Measurements from ENCODE around the gene SUSD4. TPM values are rescaled to one million over a fixed set of nuclear protein-coding genes. Genes with fewer than 3 reads are reported as not detected.

SUSD4 gene
- total and polyA plus RNA-seq, 2 donors (not counting 3 experiments of a cell fraction or from before 2014, with no cell fraction given), result not detected

DNA sequence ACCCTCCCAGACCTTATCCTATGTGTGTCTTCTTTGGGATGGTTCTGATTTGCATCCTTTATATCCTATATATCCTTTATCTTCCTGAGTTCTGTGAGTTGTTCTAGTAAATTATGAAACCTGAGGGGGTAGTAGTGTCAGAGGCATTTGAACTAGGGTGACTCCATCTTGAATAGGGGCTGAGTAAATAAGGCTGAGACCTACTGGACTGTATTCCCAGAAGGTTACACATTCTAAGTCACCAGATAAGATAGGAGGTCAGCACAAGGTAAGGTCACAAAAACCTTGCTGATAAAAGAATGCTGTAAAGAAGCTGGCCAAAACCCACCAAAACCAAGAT is 50.6 kb downstream of the SUSD4 start:
- Histone ChIP-seq H3K27ac (ENCODE audit: insufficient read depth, low read depth, low read length) (no peak overlapping the region), H3K4me1 (ENCODE audit: control insufficient read depth, extremely low read depth, insufficient read depth, low read length) (no peaks in the 10 kb centered on the region), H2AFZ (ENCODE audit: low read depth, low read length) (no peak overlapping the region), H3K79me2 (ENCODE audit: control insufficient read depth, insufficient read depth, low read length) (no peaks in the 10 kb centered on the region), H3K9me1 (replicated peaks; ENCODE audit: control insufficient read depth, extremely low read depth, insufficient read depth, low read length) (no peaks in the 10 kb centered on the region), H4K20me1 (replicated peaks; ENCODE audit: control insufficient read depth, extremely low read depth, insufficient read depth, low read length) (no peaks in the 10 kb centered on the region), H3K9me3 (replicated peaks; ENCODE audit: control insufficient read depth, insufficient read depth, low read length) (no peaks in the 10 kb centered on the region), H3K9ac (replicated peaks; ENCODE audit: extremely low read depth, insufficient read depth, low read length) (no peak overlapping the region), H3K4me3 (replicated peaks in 1 of 3; ENCODE audit: insufficient read depth in 1 of 3, low read depth in 1 of 3, low read length in 3 of 3) (no peak overlapping the region), H3K36me3 (ENCODE audit: control insufficient read depth in 2 of 2, extremely low read depth in 1 of 2, insufficient read depth in 2 of 2, low read length in 2 of 2) (no peaks in the 10 kb centered on the region), H3K4me2 (ENCODE audit: insufficient read depth, low read length) (no peak overlapping the region), H3K27me3 (ENCODE audit: control insufficient read depth in 2 of 2, insufficient read depth in 2 of 2, low read length in 2 of 2) (no peaks in the 10 kb centered on the region)
- DNase-seq (ENCODE audit: low read depth, low spot score) (no peak), FAIRE-seq (no peak)
- TF ChIP-seq MYC (IDR thresholded peaks at IDR 0.05; ENCODE audit: low read depth, low read length), result no peak
- TF ChIP-seq EZH2 (IDR thresholded peaks at IDR 0.05; ENCODE audit: borderline replicate concordance, low read depth, low read length, severe bottlenecking), result no peak
- TF ChIP-seq, protein P1, sequence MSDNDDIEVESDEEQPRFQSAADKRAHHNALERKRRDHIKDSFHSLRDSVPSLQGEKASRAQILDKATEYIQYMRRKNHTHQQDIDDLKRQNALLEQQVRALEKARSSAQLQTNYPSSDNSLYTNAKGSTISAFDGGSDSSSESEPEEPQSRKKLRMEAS (IDR thresholded peaks at IDR 0.05; ENCODE audit: insufficient read depth, insufficient read length), result no peak
- ChIA-PET CTCF (no interaction called here), POLR2A (no interaction called here)
- intact Hi-C loops (cut with micrococcal nuclease) (no loop called here), dilution Hi-C loops (cut with MboI; ENCODE audit: extremely low pct_ligation_motif_present, low sequenced_read_pairs) (no loop called here)
- no TSS peak for BruUV-seq (replicated peaks)

DNA sequence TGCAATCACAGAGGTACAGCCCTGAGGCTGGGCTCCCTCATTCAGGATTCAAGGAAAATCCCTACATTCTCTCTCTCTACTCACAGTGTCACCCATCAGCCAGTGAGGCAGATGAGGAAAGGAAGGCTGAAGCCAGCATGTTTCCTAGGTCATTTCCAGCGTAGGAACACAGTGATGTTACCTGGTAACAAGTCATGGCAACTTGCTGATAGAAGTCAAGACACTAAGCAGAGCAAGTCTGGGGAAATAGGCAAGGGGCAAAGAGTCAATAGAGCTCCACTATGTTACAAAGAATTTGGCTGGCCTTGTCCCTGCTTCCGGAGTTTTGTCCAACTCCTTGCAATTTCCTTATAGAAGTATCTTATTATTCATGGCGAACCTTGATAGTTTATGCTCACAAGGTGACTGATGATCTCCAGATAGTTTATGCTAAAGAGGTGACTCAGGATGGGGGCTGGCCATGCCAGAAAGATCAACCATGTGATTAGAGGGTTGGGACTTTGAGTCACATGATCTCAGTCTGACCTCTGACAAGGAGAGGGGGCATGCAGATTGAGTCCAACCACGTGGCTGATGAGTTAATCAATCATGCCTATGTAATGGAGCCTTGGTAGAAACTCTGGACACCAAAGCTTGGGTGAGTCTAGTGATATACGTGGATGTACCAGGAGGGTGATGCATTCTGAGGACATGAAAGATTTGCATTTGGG is 51.1 kb downstream of the SUSD4 start:
- CTCF ChIA-PET, result no interaction called here
- no TSS peak for BruUV-seq (replicated peaks)
- dilution Hi-C loops (cut with MboI; ENCODE audit: extremely low pct_ligation_motif_present, low sequenced_read_pairs), result no loop called here

More for the DNA sequence above, 51.1 kb downstream of the SUSD4 start:
- DNase-seq (ENCODE audit: low read depth, low spot score) (no peak), FAIRE-seq (no peak)
- H3K36me3 ChIP-seq (ENCODE audit: control insufficient read depth in 2 of 2, extremely low read depth in 1 of 2, insufficient read depth in 2 of 2, low read length in 2 of 2), result no peaks in the 10 kb centered on the region
- no peak overlapping the region for H2AFZ ChIP-seq (ENCODE audit: low read depth, low read length)
- no peak overlapping the region for H3K27ac ChIP-seq (ENCODE audit: insufficient read depth, low read depth, low read length)
- no peaks in the 10 kb centered on the region for H3K4me1 ChIP-seq (ENCODE audit: control insufficient read depth, extremely low read depth, insufficient read depth, low read length)
- no peaks in the 10 kb centered on the region for H3K9me1 ChIP-seq (replicated peaks; ENCODE audit: control insufficient read depth, extremely low read depth, insufficient read depth, low read length)
- intact Hi-C loops (cut with micrococcal nuclease), result no loop called here
- POLR2A ChIA-PET, result no interaction called here
- no peaks in the 10 kb centered on the region for H4K20me1 ChIP-seq (replicated peaks; ENCODE audit: control insufficient read depth, extremely low read depth, insufficient read depth, low read length)
- no peak overlapping the region for H3K4me2 ChIP-seq (ENCODE audit: insufficient read depth, low read length)
- no peaks in the 10 kb centered on the region for H3K27me3 ChIP-seq (ENCODE audit: control insufficient read depth in 2 of 2, insufficient read depth in 2 of 2, low read length in 2 of 2)
- no peak overlapping the region for H3K4me3 ChIP-seq (replicated peaks in 1 of 3; ENCODE audit: insufficient read depth in 1 of 3, low read depth in 1 of 3, low read length in 3 of 3)
- H3K9me3 ChIP-seq (replicated peaks; ENCODE audit: control insufficient read depth, insufficient read depth, low read length), result no peaks in the 10 kb centered on the region
- TF ChIP-seq EZH2 (IDR thresholded peaks at IDR 0.05; ENCODE audit: borderline replicate concordance, low read depth, low read length, severe bottlenecking), result no peak
- TF ChIP-seq MYC (IDR thresholded peaks at IDR 0.05; ENCODE audit: low read depth, low read length), result no peak
- TF ChIP-seq POLR2A (IDR thresholded peaks at IDR 0.05; ENCODE audit: low read depth, low read length), result no peak
- TF ChIP-seq POLR2AphosphoS5 (IDR thresholded peaks at IDR 0.05; ENCODE audit: insufficient read depth, low read depth, low read length), result no peak
- TF ChIP-seq, protein P2, sequence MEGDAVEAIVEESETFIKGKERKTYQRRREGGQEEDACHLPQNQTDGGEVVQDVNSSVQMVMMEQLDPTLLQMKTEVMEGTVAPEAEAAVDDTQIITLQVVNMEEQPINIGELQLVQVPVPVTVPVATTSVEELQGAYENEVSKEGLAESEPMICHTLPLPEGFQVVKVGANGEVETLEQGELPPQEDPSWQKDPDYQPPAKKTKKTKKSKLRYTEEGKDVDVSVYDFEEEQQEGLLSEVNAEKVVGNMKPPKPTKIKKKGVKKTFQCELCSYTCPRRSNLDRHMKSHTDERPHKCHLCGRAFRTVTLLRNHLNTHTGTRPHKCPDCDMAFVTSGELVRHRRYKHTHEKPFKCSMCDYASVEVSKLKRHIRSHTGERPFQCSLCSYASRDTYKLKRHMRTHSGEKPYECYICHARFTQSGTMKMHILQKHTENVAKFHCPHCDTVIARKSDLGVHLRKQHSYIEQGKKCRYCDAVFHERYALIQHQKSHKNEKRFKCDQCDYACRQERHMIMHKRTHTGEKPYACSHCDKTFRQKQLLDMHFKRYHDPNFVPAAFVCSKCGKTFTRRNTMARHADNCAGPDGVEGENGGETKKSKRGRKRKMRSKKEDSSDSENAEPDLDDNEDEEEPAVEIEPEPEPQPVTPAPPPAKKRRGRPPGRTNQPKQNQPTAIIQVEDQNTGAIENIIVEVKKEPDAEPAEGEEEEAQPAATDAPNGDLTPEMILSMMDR (IDR thresholded peaks at IDR 0.05; ENCODE audit: extremely low read depth in 1 of 2, insufficient read depth in 1 of 2, low read depth in 1 of 2, low read length in 2 of 2), result no peak
- TF ChIP-seq GATA2 (IDR thresholded peaks at IDR 0.05; ENCODE audit: insufficient read depth, insufficient read length, low read depth, low read length), result no peak
- H3K79me2 ChIP-seq (ENCODE audit: control insufficient read depth, insufficient read depth, low read length), result no peaks in the 10 kb centered on the region
- no peak overlapping the region for H3K9ac ChIP-seq (replicated peaks; ENCODE audit: extremely low read depth, insufficient read depth, low read length)
